IMR-90 (cell line): ENCODE measurements around the gene TTC24. TPM values are rescaled to one million over a fixed set of nuclear protein-coding genes. Genes with fewer than 3 reads are reported as not detected.

Experiments used
- ATAC-seq: fragments of 200-7000 bp; cut with Tn5 transposase; 2 replicates; pipeline ENCODE4 v1.9.1; 2020; ENCODE audit warnings: low read depth, mild to moderate bottlenecking, moderate library complexity
- Bru-seq: library from RNA; stranded (reverse); fragments of 400-500 nt; gene quantifications from one replicate; lab custom pipeline; 2021; lab: Mats Ljungman, UMichigan
- BruChase-seq, 2 experiments: library from RNA; stranded (reverse); fragments of 400-500 nt; gene quantifications; one replicate each; lab custom pipeline; 2021; lab: Mats Ljungman, UMichigan
- BruUV-seq: library from RNA; stranded (reverse); fragments of 400-500 nt; replicated peaks from 2 replicates; lab custom pipeline; 2021; lab: Mats Ljungman, UMichigan
- CTCF ChIA-PET: fragments of 300-600 bp; formaldehyde crosslinking; extraction: SDS; loops from one replicate; lab custom pipeline; 2021; ENCODE audit warnings: antibody characterized with exemption; lab: Yijun Ruan, JAX
- POLR2A ChIA-PET: fragments of 300-600 bp; sonication (Branson Sonifier 250); formaldehyde crosslinking; loops from one replicate; lab custom pipeline; 2022; ENCODE audit warnings: antibody characterized with exemption; ENCODE audit not compliant: unreplicated experiment; lab: Charles Lee
- DNase-seq: peaks from one replicate; pipeline ENCODE4 v3.0.0; 2013
- H2AFZ ChIP-seq: replicated peaks from 2 replicates; pipeline ENCODE3; 2013; ENCODE audit warnings: low read length, mild to moderate bottlenecking; ENCODE audit not compliant: poor library complexity
- H2AK5ac ChIP-seq: 2 replicates; pipeline ENCODE4 v1.6.1; 2013; ENCODE audit warnings: low read depth, low read length, inconsistent platforms
- H2AK9ac ChIP-seq: replicated peaks from 2 replicates; pipeline ENCODE3; 2013; ENCODE audit warnings: mild to moderate bottlenecking, low read depth, low read length, moderate library complexity; ENCODE audit not compliant: poor library complexity
- H2BK120ac ChIP-seq: 2 replicates; pipeline ENCODE4 v1.6.1; 2013; ENCODE audit warnings: low read depth, low read length, inconsistent platforms
- H2BK15ac ChIP-seq: 3 replicates; pipeline ENCODE4 v1.6.1; 2013; ENCODE audit warnings: low read depth, low read length, inconsistent platforms
- H2BK20ac ChIP-seq: 2 replicates; pipeline ENCODE4 v1.6.1; 2013; ENCODE audit warnings: low read depth, mild to moderate bottlenecking, inconsistent platforms, low read length, moderate library complexity
- H2BK5ac ChIP-seq: 2 replicates; pipeline ENCODE4 v1.6.1; 2013; ENCODE audit warnings: mild to moderate bottlenecking, low read depth, low read length, inconsistent platforms; ENCODE audit not compliant: poor library complexity, severe bottlenecking
- H3K14ac ChIP-seq: replicated peaks from 2 replicates; pipeline ENCODE4 v1.6.1; 2013; ENCODE audit warnings: low read depth, low read length, inconsistent platforms
- H3K18ac ChIP-seq: 2 replicates; pipeline ENCODE4 v1.6.1; 2013; ENCODE audit warnings: low read depth, low read length, control low read depth
- H3K23ac ChIP-seq: 2 replicates; pipeline ENCODE4 v1.6.1; 2013; ENCODE audit warnings: low read depth, low read length, inconsistent platforms
- H3K27ac ChIP-seq: 2 replicates; pipeline ENCODE4 v1.5.1; 2013; ENCODE audit warnings: mild to moderate bottlenecking, control low read depth, low read length; ENCODE audit not compliant: insufficient read depth
- H3K27me3 ChIP-seq: 2 replicates; pipeline ENCODE4 v1.6.1; 2013; ENCODE audit warnings: low read length; ENCODE audit not compliant: control insufficient read depth, insufficient read depth
- H3K36me3 ChIP-seq: 2 replicates; pipeline ENCODE4 v1.6.1; 2013; ENCODE audit warnings: low read length, mixed read lengths; ENCODE audit not compliant: control insufficient read depth, insufficient read depth
- H3K4ac ChIP-seq: 2 replicates; pipeline ENCODE4 v1.6.1; 2013; ENCODE audit warnings: low read depth, low read length, inconsistent platforms
- H3K4me1 ChIP-seq: 2 replicates; pipeline ENCODE4 v1.6.1; 2013; ENCODE audit warnings: low read length, mixed read lengths; ENCODE audit not compliant: control insufficient read depth, insufficient read depth
- H3K4me2 ChIP-seq: 2 replicates; pipeline ENCODE4 v1.6.1; 2013; ENCODE audit warnings: low read depth, mild to moderate bottlenecking, control low read depth, low read length, moderate library complexity
- H3K4me3 ChIP-seq: 2 replicates; pipeline ENCODE4 v1.5.1; 2013; ENCODE audit warnings: low read depth, mild to moderate bottlenecking, control low read depth, low read length, moderate library complexity; ENCODE audit not compliant: insufficient read depth
- H3K56ac ChIP-seq: 2 replicates; pipeline ENCODE4 v1.6.1; 2013; ENCODE audit warnings: low read length, inconsistent platforms; ENCODE audit not compliant: insufficient read depth; ENCODE audit errors: extremely low read depth
- H3K79me1 ChIP-seq, 2 experiments: 2 replicates each; pipeline ENCODE4 v1.6.1; 2013; ENCODE audit warnings: low read length in 2 of 2, inconsistent platforms in 1 of 2, low read depth in 1 of 2
- H3K9ac ChIP-seq: 2 replicates; pipeline ENCODE4 v1.6.1; 2013; ENCODE audit warnings: low read depth, low read length, control low read depth
- H3K9me1 ChIP-seq: 2 replicates; pipeline ENCODE4 v1.6.1; 2013; ENCODE audit warnings: low read length, inconsistent platforms; ENCODE audit not compliant: insufficient read depth
- H3K9me3 ChIP-seq: 2 replicates; pipeline ENCODE4 v1.6.1; 2013; ENCODE audit warnings: low read length; ENCODE audit not compliant: control insufficient read depth, insufficient read depth
- H4K20me1 ChIP-seq: 2 replicates; pipeline ENCODE4 v1.6.1; 2013; ENCODE audit warnings: low read length, inconsistent platforms; ENCODE audit not compliant: insufficient read depth
- H4K5ac ChIP-seq: 2 replicates; pipeline ENCODE4 v1.6.1; 2013; ENCODE audit warnings: mild to moderate bottlenecking, low read depth, low read length, control low read depth
- H4K8ac ChIP-seq, 2 experiments: 2 replicates each; pipeline ENCODE4 v1.6.1; 2013; ENCODE audit warnings: low read depth in 2 of 2, low read length in 2 of 2, control low read depth in 1 of 2, inconsistent platforms in 1 of 2
- H4K91ac ChIP-seq: 2 replicates; pipeline ENCODE4 v1.6.1; 2013; ENCODE audit warnings: low read depth, low read length, inconsistent platforms; ENCODE audit not compliant: insufficient read depth
- CHD1 ChIP-seq: IDR thresholded peaks from 2 replicates; pipeline ENCODE4 v1.6.1; 2012; ENCODE audit warnings: low read depth, low read length, improper control_type of control experiment
- CTCF ChIP-seq: conservative IDR thresholded peaks from 2 replicates; pipeline ENCODE4 v1.5.1; 2012; ENCODE audit warnings: mild to moderate bottlenecking, low read depth, low read length, improper control_type of control experiment
- FOS ChIP-seq: fragments of 150-350 bp; IDR thresholded peaks from 2 replicates; pipeline ENCODE4 v1.6.1; 2016; ENCODE audit warnings: low read depth, low read length
- MXI1 ChIP-seq: IDR thresholded peaks from 2 replicates; pipeline ENCODE4 v1.6.1; 2012; ENCODE audit warnings: low read depth, mild to moderate bottlenecking, low read length, moderate library complexity, borderline replicate concordance
- NFE2L2 ChIP-seq: fragments of 150-350 bp; IDR thresholded peaks from 2 replicates; pipeline ENCODE4 v1.6.1; 2016; ENCODE audit warnings: low read depth, mild to moderate bottlenecking, low read length
- POLR2A ChIP-seq: IDR thresholded peaks from 2 replicates; pipeline ENCODE4 v1.6.1; 2012; ENCODE audit warnings: mild to moderate bottlenecking, low read depth, low read length
- RAD21 ChIP-seq: IDR thresholded peaks from 2 replicates; pipeline ENCODE4 v1.6.1; 2012; ENCODE audit warnings: low read length, improper control_type of control experiment
- RCOR1 ChIP-seq: IDR thresholded peaks from 2 replicates; pipeline ENCODE4 v1.6.1; 2012; ENCODE audit warnings: mild to moderate bottlenecking, low read length, improper control_type of control experiment; ENCODE audit not compliant: insufficient replicate concordance
- WGBS, 2 experiments: methylation state at CpG; one replicate each; pipeline versions ENCODE4 v1.1.5 to v1.1.7; 2013; ENCODE audit warnings: missing lambda C conversion rate in 2 of 2; ENCODE audit not compliant: insufficient read length in 1 of 2; ENCODE audit errors: extremely low coverage in 2 of 2; 5-methylcytosine and 5-hydroxymethylcytosine counted together
- dilution Hi-C: fragments of 300-500 bp; cut with HindIII; formaldehyde crosslinking; loops from one replicate; pipeline ENCODE4 v1.14.3; 2018; ENCODE audit warnings: low sequenced_read_pairs; ENCODE audit not compliant: unreplicated experiment
- in situ Hi-C: fragments of 300-500 bp; cut with MboI; formaldehyde crosslinking; loops from 3 replicates; pipeline ENCODE4 v1.14.3; 2019; ENCODE audit warnings: low sequenced_read_pairs, inconsistent platforms, mixed read lengths
- intact Hi-C: fragments of 100-400 bp; cut with micrococcal nuclease; formaldehyde crosslinking; loops from 2 replicates; pipeline ENCODE4 v1.10.0; 2022
- long read RNA-seq: library from polyadenylated mRNA; unstranded; transcript quantifications from one replicate; pipeline ENCODE4 v2.0.0, GENCODE V29; 2021; ENCODE audit not compliant: unreplicated experiment
- polyA plus RNA-seq, 3 experiments: library from polyadenylated mRNA; depleted of rRNA; stranded (reverse); fragments of >200 nt; gene quantifications; 2 replicates each; pipeline ENCODE4 v1.2.3, GENCODE V29; 2012; ENCODE audit warnings: low replicate concordance in 1 of 3
- total RNA-seq: library from RNA; depleted of rRNA; stranded (reverse); fragments of >200 nt; gene quantifications from 2 replicates; pipeline ENCODE4 v1.2.3, GENCODE V29; 2012; rRNA removed

Gene TTC24
- total RNA-seq = not detected in 2 replicates
- polyA plus RNA-seq (2012; rRNA removed) = not detected in 2 replicates
- not detected in 2 replicates for polyA plus RNA-seq (2012; cell fraction: cytosol; rRNA removed)
- polyA plus RNA-seq (2012; cell fraction: nucleus; rRNA removed; ENCODE audit: low replicate concordance) = not detected in 2 replicates
- Bru-seq, nascent RNA = not detected
- not detected for BruChase-seq, experiment 1, labeled RNA remaining after a 6-hour chase
- not detected for BruChase-seq, experiment 2, labeled RNA remaining after a 2-hour chase
- long read RNA-seq = 0 reads

- H3K23ac ChIP-seq = no peak within 1 kb of the TSS
- H3K4me1 ChIP-seq = no peaks in the 10 kb centered on the region
- H3K9me3 ChIP-seq = no peaks in the 10 kb centered on the region
- no TSS peak for BruUV-seq
- H2AK9ac ChIP-seq = no peak within 1 kb of the TSS
- DNase-seq (no peak), ATAC-seq (no peak)
- no peak within 1 kb of the TSS for H2AK5ac ChIP-seq
- H2BK5ac ChIP-seq = no peak within 1 kb of the TSS
- H3K4ac ChIP-seq = no peak within 1 kb of the TSS
- H3K4me2 ChIP-seq = no peak within 1 kb of the TSS
- no peak within 1 kb of the TSS for H2AFZ ChIP-seq
- no peak within 1 kb of the TSS for H3K4me3 ChIP-seq
- H3K9ac ChIP-seq = no peak within 1 kb of the TSS
- H4K8ac ChIP-seq = no peak within 1 kb of the TSS
- ChIA-PET CTCF (no interaction called here), POLR2A (no interaction called here)
- no peaks in the 10 kb centered on the region for H3K9me1 ChIP-seq
- H3K27ac ChIP-seq = no peak within 1 kb of the TSS
- H3K79me1 ChIP-seq = no peaks in the 10 kb centered on the region
- no peak within 1 kb of the TSS for H2BK15ac ChIP-seq
- no peak within 1 kb of the TSS for H4K91ac ChIP-seq
- H3K36me3 ChIP-seq = no peaks in the 10 kb centered on the region
- no peak within 1 kb of the TSS for H3K56ac ChIP-seq
- no peak within 1 kb of the TSS for H2BK20ac ChIP-seq
- WGBS, 2 experiments = no CpG with 5 or more reads among the region's 5 CpGs
- H4K20me1 ChIP-seq = no peaks in the 10 kb centered on the region
- in situ Hi-C loops = no loop called here
- dilution Hi-C loops = no loop called here
- H3K27me3 ChIP-seq = peaks cover 20% of the 10 kb centered on the region
- TF ChIP-seq FOS = no peak
- TF ChIP-seq CTCF = no peak
- no peak for TF ChIP-seq CHD1
- no peak for TF ChIP-seq POLR2A
- TF ChIP-seq RAD21 = no peak
- no peak for TF ChIP-seq RCOR1
- no peak for TF ChIP-seq NFE2L2
- TF ChIP-seq MXI1 = no peak
- H3K18ac ChIP-seq = no peak within 1 kb of the TSS
- intact Hi-C loops = no loop called here
- H3K14ac ChIP-seq = no peak within 1 kb of the TSS
- H4K5ac ChIP-seq = no peak within 1 kb of the TSS
- H2BK120ac ChIP-seq = no peak within 1 kb of the TSS
These were observed at the start of gene TTC24 for GRCh38 chr1:156579472-156579871. Gene TTC24 (plus strand): TSS chr1:156579723. CDS start chr1:156581365, 1,642 bp downstream.
